GM12878 (cell line): ENCODE results near the gene ADGRG1. TPM values are rescaled to one million over a fixed set of nuclear protein-coding genes. Genes with fewer than 3 reads are reported as not detected.

Source experiments
- ATAC-seq: fragments of 200-7000 bp; cut with Tn5 transposase; 3 replicates; pipeline ENCODE4 v1.9.1; 2020; ENCODE audit warnings: mild to moderate bottlenecking, moderate library complexity
- BruUV-seq: library from RNA; stranded (reverse); fragments of 400-500 nt; replicated peaks from 2 replicates; lab custom pipeline; 2021; lab: Mats Ljungman, UMichigan
- CTCF ChIA-PET: fragments of 300-600 bp; sonication (Branson Sonifier 250); formaldehyde crosslinking; extraction: SDS; loops from one replicate; lab custom pipeline; 2021; ENCODE audit warnings: inconsistent platforms; lab: Yijun Ruan, JAX
- POLR2A ChIA-PET: fragments of 350-600 bp; formaldehyde crosslinking; extraction: SDS; loops from one replicate; lab custom pipeline; 2021; ENCODE audit warnings: inconsistent platforms; lab: Charles Lee
- RAD21 ChIA-PET: fragments of 300-600 bp; sonication (Branson Sonifier 250); formaldehyde crosslinking; loops from one replicate; lab custom pipeline; 2023; ENCODE audit warnings: antibody characterized with exemption; ENCODE audit not compliant: unreplicated experiment; lab: Charles Lee
- SMC1A ChIA-PET: fragments of 300-600 bp; sonication (Branson Sonifier 250); formaldehyde crosslinking; loops from one replicate; lab custom pipeline; 2023; ENCODE audit not compliant: unreplicated experiment, uncharacterized antibody; lab: Charles Lee
- DNase-seq: peaks from one replicate; pipeline ENCODE4 v3.0.0-alpha.2; 2011; ENCODE audit warnings: low read depth, low spot score
- FAIRE-seq: peaks from 3 replicates; lab custom pipeline; 2011; peaks lifted over from hg19 to GRCh38; lab: Jason Lieb, UNC
- H2AFZ ChIP-seq: 2 replicates; pipeline ENCODE4 v1.6.0; 2011; ENCODE audit warnings: low read depth, low read length, control low read depth; ENCODE audit not compliant: control insufficient read depth
- H3K27ac ChIP-seq: 2 replicates; pipeline ENCODE4 v1.5.1; 2011; ENCODE audit warnings: control low read depth; ENCODE audit not compliant: control insufficient read depth, insufficient read depth
- H3K27me3 ChIP-seq, 2 experiments: replicated peaks in 1 of 2; 2 replicates each; pipeline versions ENCODE4 v1.6.0 to v1.6.1; 2011; ENCODE audit warnings: low read length in 1 of 2; ENCODE audit not compliant: control insufficient read depth in 2 of 2, insufficient read depth in 2 of 2
- H3K36me3 ChIP-seq, 2 experiments: 2 replicates each; pipeline ENCODE4 v1.5.1; 2011; ENCODE audit warnings: low read length in 1 of 2; ENCODE audit not compliant: control insufficient read depth in 2 of 2, insufficient read depth in 2 of 2
- H3K4me1 ChIP-seq: 2 replicates; pipeline ENCODE4 v1.6.1; 2011; ENCODE audit warnings: mild to moderate bottlenecking, low read length, moderate library complexity, mixed read lengths; ENCODE audit not compliant: control insufficient read depth, insufficient read depth
- H3K4me2 ChIP-seq: 2 replicates; pipeline ENCODE4 v1.6.0; 2011; ENCODE audit warnings: control low read depth; ENCODE audit not compliant: control insufficient read depth, insufficient read depth
- H3K4me3 ChIP-seq: fragments of 200-600 bp; sonication (generic); 2 replicates; pipeline ENCODE4 v1.5.1; 2016
- H3K79me2 ChIP-seq: 2 replicates; pipeline ENCODE4 v1.6.0; 2011; ENCODE audit warnings: low read length; ENCODE audit not compliant: control insufficient read depth, insufficient read depth
- H3K9ac ChIP-seq: 2 replicates; pipeline ENCODE4 v1.8.0; 2011; ENCODE audit warnings: low read length, control low read depth, mixed read lengths; ENCODE audit not compliant: control insufficient read depth, insufficient read depth
- H3K9me3 ChIP-seq: replicated peaks from 3 replicates; pipeline ENCODE4 v1.5.1; 2011; ENCODE audit warnings: mild to moderate bottlenecking, low read length; ENCODE audit not compliant: control insufficient read depth, insufficient read depth
- H4K20me1 ChIP-seq: 2 replicates; pipeline ENCODE4 v1.6.0; 2011; ENCODE audit not compliant: control insufficient read depth, insufficient read depth
- CBFB ChIP-seq: IDR thresholded peaks from 2 replicates; pipeline ENCODE4 v1.6.1; 2016; ENCODE audit warnings: antibody characterized with exemption, low read depth
- EZH2 ChIP-seq: IDR thresholded peaks from 2 replicates; pipeline ENCODE4 v1.6.1; 2012; ENCODE audit warnings: low read depth, mild to moderate bottlenecking, control low read depth, inconsistent platforms, low read length, borderline replicate concordance; ENCODE audit not compliant: control insufficient read depth
- IRF4 ChIP-seq: IDR thresholded peaks from 2 replicates; pipeline ENCODE4 v1.6.1; 2011; ENCODE audit warnings: low read depth, low read length
- MTA2 ChIP-seq: fragments of 450-650 bp; IDR thresholded peaks from 2 replicates; pipeline ENCODE4 v1.6.1; 2016; ENCODE audit warnings: low read depth, mild to moderate bottlenecking, moderate library complexity
- PAX5 ChIP-seq: IDR thresholded peaks from 2 replicates; pipeline ENCODE4 v1.6.1; 2011; ENCODE audit warnings: low read depth, low read length, borderline replicate concordance
- RFX5 ChIP-seq: IDR thresholded peaks from 2 replicates; pipeline ENCODE4 v1.6.1; 2011; ENCODE audit warnings: low read depth, low read length, improper control_type of control experiment
- SMAD5 ChIP-seq: IDR thresholded peaks from 2 replicates; pipeline ENCODE4 v1.6.1; 2016; ENCODE audit warnings: antibody characterized with exemption, low read depth
- SRF ChIP-seq, 2 experiments: IDR thresholded peaks; 2 replicates each; pipeline ENCODE4 v1.6.1; 2011; ENCODE audit warnings: low read depth in 2 of 2, low read length in 2 of 2, mild to moderate bottlenecking in 1 of 2, moderate library complexity in 1 of 2
- YBX1 ChIP-seq: fragments of 450-650 bp; IDR thresholded peaks from 2 replicates; pipeline ENCODE4 v1.6.1; 2016; ENCODE audit warnings: antibody characterized with exemption
- ZNF217 ChIP-seq: fragments of 450-650 bp; IDR thresholded peaks from 2 replicates; pipeline ENCODE4 v1.6.1; 2017; ENCODE audit warnings: antibody characterized with exemption, mild to moderate bottlenecking
- WGBS: methylation state at CpG from one replicate; pipeline ENCODE4 v1.1.6; 2016; ENCODE audit warnings: low lambda C conversion rate; ENCODE audit not compliant: insufficient replicate concordance, insufficient coverage; ENCODE audit errors: missing lambda C conversion rate; 5-methylcytosine and 5-hydroxymethylcytosine counted together
- in situ Hi-C: fragments of 300-500 bp; cut with MboI; formaldehyde crosslinking; loops from 9 replicates; pipeline ENCODE4 v1.14.3; 2018; ENCODE audit warnings: mixed read lengths
- intact Hi-C: fragments of 100-400 bp; cut with micrococcal nuclease; formaldehyde crosslinking; loops from one replicate; pipeline ENCODE4 v1.14.2; 2022; ENCODE audit not compliant: unreplicated experiment
- polyA plus RNA-seq, 11 experiments: library from polyadenylated mRNA; depleted of rRNA in 4 of 11; unstranded in 6 of 11; stranded (reverse) in 5 of 11; fragments of >200 nt; fragmentation: Nextera tagmentation in 4 of 11; fragmentation: Illumina TruSeq in 1 of 11; extraction: Ambion mirVana in 4 of 11; extraction: Trizol in 1 of 11; gene quantifications; 1 replicate in 1 of 11; 2 replicates in 10 of 11; pipeline versions ENCODE4 v1.2.1 to v1.2.3, GENCODE V29; 2011 to 2016; ENCODE audit warnings: inconsistent platforms in 2 of 11, missing spikeins in 2 of 11, low read depth in 1 of 11
- total RNA-seq, 4 experiments: library from RNA; depleted of rRNA in 3 of 4; stranded (reverse); fragments of >200 nt in 3 of 4; fragmentation: Illumina TruSeq in 1 of 4; extraction: Trizol in 1 of 4; gene quantifications; 2 replicates each; pipeline versions ENCODE4 v1.2.1 to v1.2.3, GENCODE V29; 2013 to 2021
- TF ChIP-seq, protein P1 (sequence below): fragments of 450-650 bp; IDR thresholded peaks from 2 replicates; pipeline ENCODE4 v1.6.1; 2017; ENCODE audit warnings: borderline replicate concordance

The ADGRG1 gene
- total and polyA plus RNA-seq, 10 of the 15 experiments (the other 5 are each of a cell fraction or from before 2014, with no cell fraction given), result 0.07 to 2.0 (median 0.75) TPM

GRCh38 chr16:57686577-57686976, 58.1 kb downstream of the ADGRG1 start:
- WGBS, result 38% methylated on average over 4 of the region's 4 CpGs
- CTCF ChIA-PET, result no interaction called here
- SMC1A ChIA-PET, result interaction anchor here (0.8 kb wide), 1 partner anchor 121 kb away, joined by 3 read pairs; no protein-coding TSS in a partner anchor
- Histone ChIP-seq H3K36me3 (no peaks in the 10 kb centered on the region), H3K9me3 (no peaks in the 10 kb centered on the region), H4K20me1 (no peaks in the 10 kb centered on the region), H3K4me3 (no peak overlapping the region), H3K79me2 (no peaks in the 10 kb centered on the region), H3K27ac (no peak overlapping the region), H3K4me1 (peaks cover 17% of the 10 kb centered on the region), H2AFZ (no peak overlapping the region), H3K27me3 (no peaks in the 10 kb centered on the region), H3K9ac (no peak overlapping the region)
- intact Hi-C loops, result no loop called here
- no TSS peak for BruUV-seq
- FAIRE-seq (no peak), DNase-seq (no peak), ATAC-seq (no peak)
- in situ Hi-C loops, result no loop called here
- POLR2A ChIA-PET, result no interaction called here
- TF ChIP-seq ZNF217 (no peak), SMAD5 (no peak), PAX5 (no peak), YBX1 (no peak), CBFB (no peak), RFX5 (no peak), MTA2 (no peak), EZH2 (no peak), SRF (IDR thresholded peaks at IDR 0.05; ENCODE audit: low read depth in 2 of 2, low read length in 2 of 2) (no peak), IRF4 (no peak)
- TF ChIP-seq, protein P1, sequence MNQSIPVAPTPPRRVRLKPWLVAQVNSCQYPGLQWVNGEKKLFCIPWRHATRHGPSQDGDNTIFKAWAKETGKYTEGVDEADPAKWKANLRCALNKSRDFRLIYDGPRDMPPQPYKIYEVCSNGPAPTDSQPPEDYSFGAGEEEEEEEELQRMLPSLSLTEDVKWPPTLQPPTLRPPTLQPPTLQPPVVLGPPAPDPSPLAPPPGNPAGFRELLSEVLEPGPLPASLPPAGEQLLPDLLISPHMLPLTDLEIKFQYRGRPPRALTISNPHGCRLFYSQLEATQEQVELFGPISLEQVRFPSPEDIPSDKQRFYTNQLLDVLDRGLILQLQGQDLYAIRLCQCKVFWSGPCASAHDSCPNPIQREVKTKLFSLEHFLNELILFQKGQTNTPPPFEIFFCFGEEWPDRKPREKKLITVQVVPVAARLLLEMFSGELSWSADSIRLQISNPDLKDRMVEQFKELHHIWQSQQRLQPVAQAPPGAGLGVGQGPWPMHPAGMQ, result no peak
- TF ChIP-seq, all 136 proteins: peak for 0
- no peak overlapping the region for H3K4me2 ChIP-seq
- RAD21 ChIA-PET, result no interaction called here
